ENCODE measurements around the gene PCK2.

- TF ChIP-seq CTCF (IDR thresholded peaks at IDR 0.05; ENCODE audit: extremely low read depth in 1 of 2, insufficient read depth in 1 of 2, low read depth in 1 of 2, low read length in 2 of 2) (no peak), EZH2 (IDR thresholded peaks at IDR 0.05; ENCODE audit: borderline replicate concordance, low read depth, low read length, severe bottlenecking) (no peak), POLR2A (IDR thresholded peaks at IDR 0.05; ENCODE audit: low read depth, low read length) (no peak)
Measured at GRCh38 chr14:24051176-24051788, 42.8 kb upstream of the PCK2 start.
